ENCODE results near the gene RASA2. TPM values are rescaled to one million over a fixed set of nuclear protein-coding genes. Genes with fewer than 3 reads are reported as not detected.

RASA2 gene
- total RNA-seq, 1 experiment from 2014 or later = 14.5 TPM

GRCh38 chr3:141521781-141522180, 35.0 kb downstream of the RASA2 start:
- Histone ChIP-seq H3K27me3 (ENCODE audit: control insufficient read depth, insufficient read depth, low read length) (no peaks in the 10 kb centered on the region), H3K4me1 (ENCODE audit: control insufficient read depth, insufficient read depth, low read length) (no peaks in the 10 kb centered on the region), H3K36me3 (ENCODE audit: control insufficient read depth, insufficient read depth, low read length) (peaks cover 3% of the 10 kb centered on the region), H3K4me3 (ENCODE audit: low read depth in 2 of 2, low read length in 2 of 2) (no peak overlapping the region), H3K27ac (ENCODE audit: low read length) (no peak overlapping the region), H3K9me3 (ENCODE audit: control insufficient read depth, insufficient read depth, low read depth, low read length) (no peaks in the 10 kb centered on the region)
- in situ Hi-C loops (cut with HindIII; ENCODE audit: low pct_unique_long_range_greater_than_20kb, low sequenced_read_pairs) = no loop called here
- no peak for ATAC-seq
- BruUV-seq (replicated peaks) = no TSS peak
- TF ChIP-seq REST (IDR thresholded peaks at IDR 0.05; ENCODE audit: insufficient read depth in 1 of 2, low read depth in 2 of 2, low read length in 1 of 2) = no peak
- TF ChIP-seq SIN3A (IDR thresholded peaks at IDR 0.05; ENCODE audit: borderline replicate concordance, insufficient read depth, low read depth, low read length) = no peak
- intact Hi-C loops (cut with micrococcal nuclease; ENCODE audit: unreplicated experiment) = no loop called here
- DNase-seq (ENCODE audit: low read depth, low spot score) = no peak
- POLR2A ChIA-PET = no interaction called here
- CTCF ChIA-PET = interaction anchor here (0.6 kb wide), 1 partner anchor 178 kb away, joined by 5 read pairs; no protein-coding TSS in a partner anchor

- H3K9me3 ChIP-seq (ENCODE audit: control insufficient read depth, insufficient read depth, low read depth, low read length) = no peaks in the 10 kb centered on the region
- no peaks in the 10 kb centered on the region for H3K27me3 ChIP-seq (ENCODE audit: control insufficient read depth, insufficient read depth, low read length)
- peaks cover under 1% of the 10 kb centered on the region for H3K36me3 ChIP-seq (ENCODE audit: control insufficient read depth, insufficient read depth, low read length)
- ChIA-PET POLR2A (no interaction called here), CTCF (no interaction called here)
- no peak overlapping the region for H3K27ac ChIP-seq (ENCODE audit: low read length)
- DNase-seq (ENCODE audit: low read depth, low spot score) = no peak
- no peak overlapping the region for H3K4me3 ChIP-seq (ENCODE audit: low read depth in 2 of 2, low read length in 2 of 2)
- TF ChIP-seq CTCF (IDR thresholded peaks at IDR 0.05) = no peak
- TF ChIP-seq POLR2AphosphoS5 (IDR thresholded peaks at IDR 0.05; ENCODE audit: low read depth, low read length) = no peak
- no peak for TF ChIP-seq TCF7L2 (IDR thresholded peaks at IDR 0.05; ENCODE audit: low read depth, low read length)
- TF ChIP-seq REST (IDR thresholded peaks at IDR 0.05; ENCODE audit: insufficient read depth in 1 of 2, low read depth in 2 of 2, low read length in 1 of 2) = no peak
- TF ChIP-seq SIN3A (IDR thresholded peaks at IDR 0.05; ENCODE audit: borderline replicate concordance, insufficient read depth, low read depth, low read length) = no peak
- no peak for ATAC-seq
- in situ Hi-C loops (cut with HindIII; ENCODE audit: low pct_unique_long_range_greater_than_20kb, low sequenced_read_pairs) = no loop called here
- no TSS peak for BruUV-seq (replicated peaks)
- intact Hi-C loops (cut with micrococcal nuclease; ENCODE audit: unreplicated experiment) = no loop called here
- H3K4me1 ChIP-seq (ENCODE audit: control insufficient read depth, insufficient read depth, low read length) = no peaks in the 10 kb centered on the region
Observed at GRCh38 chr3:141523615-141524375, 37.0 kb downstream of the RASA2 start.
